ENCODE measurements around the gene SOCS7. TPM values are rescaled to one million over a fixed set of nuclear protein-coding genes. Genes with fewer than 3 reads are reported as not detected.

Gene SOCS7
- total and polyA plus RNA-seq, 10 of the 15 experiments (the other 5 are each of a cell fraction or from before 2014, with no cell fraction given) = 0.68 to 12.8 (median 7.3) TPM

- WGBS (ENCODE audit: insufficient coverage, insufficient replicate concordance, low lambda C conversion rate, missing lambda C conversion rate) = 71% methylated on average over 4 of the region's 4 CpGs
- TF ChIP-seq TCF12 (IDR thresholded peaks at IDR 0.05; ENCODE audit: low read depth, low read length) = no peak
- no peak for TF ChIP-seq EZH2 (IDR thresholded peaks at IDR 0.05; ENCODE audit: borderline replicate concordance, control insufficient read depth, low read depth, low read length)
- TF ChIP-seq EGR1 (IDR thresholded peaks at IDR 0.05; ENCODE audit: borderline replicate concordance in 1 of 2, low read depth in 2 of 2, low read length in 2 of 2) = no peak
- no peak for TF ChIP-seq EED (IDR thresholded peaks at IDR 0.05; ENCODE audit: low read depth)
- no peak for TF ChIP-seq YBX1 (IDR thresholded peaks at IDR 0.05)
- TF ChIP-seq SUPT20H (IDR thresholded peaks at IDR 0.05; ENCODE audit: borderline replicate concordance, control insufficient read depth, low read depth, low read length) = no peak
- no peak for TF ChIP-seq CUX1 (IDR thresholded peaks at IDR 0.05; ENCODE audit: insufficient replicate concordance, low read depth, low read length)
- H3K36me3 ChIP-seq (ENCODE audit: control insufficient read depth in 2 of 2, insufficient read depth in 2 of 2, low read length in 1 of 2) = peaks cover 5 to 9% of the 10 kb centered on the region in 2 experiments; a peak in 3 of 4 replicates
- H3K4me2 ChIP-seq (ENCODE audit: control insufficient read depth, insufficient read depth) = no peak overlapping the region
- H3K27me3 ChIP-seq (replicated peaks in 1 of 2; ENCODE audit: control insufficient read depth in 2 of 2, insufficient read depth in 2 of 2, low read length in 1 of 2) = no peaks in the 10 kb centered on the region
- intact Hi-C loops (cut with micrococcal nuclease; ENCODE audit: unreplicated experiment) = no loop called here
- POLR2A ChIA-PET = no interaction called here
- RAD21 ChIA-PET (ENCODE audit: unreplicated experiment) = no interaction called here
- CTCF ChIA-PET = interaction anchor here (3.5 kb wide), 1 partner anchor 52 kb away, joined by 20 read pairs; no protein-coding TSS in a partner anchor
- no TSS peak for BruUV-seq (replicated peaks)
- DNase-seq (ENCODE audit: low read depth, low spot score) (no peak), ATAC-seq (no peak), FAIRE-seq (no peak)
- no peak overlapping the region for H3K27ac ChIP-seq (ENCODE audit: control insufficient read depth, insufficient read depth)
- no peaks in the 10 kb centered on the region for H4K20me1 ChIP-seq (ENCODE audit: control insufficient read depth, insufficient read depth)
- H3K9ac ChIP-seq (ENCODE audit: control insufficient read depth, insufficient read depth, low read length) = no peak overlapping the region
- in situ Hi-C loops (cut with MboI) = no loop called here
- no peaks in the 10 kb centered on the region for H3K9me3 ChIP-seq (replicated peaks; ENCODE audit: control insufficient read depth, insufficient read depth, low read length)
- no peak overlapping the region for H2AFZ ChIP-seq (ENCODE audit: control insufficient read depth, low read depth, low read length)
- SMC1A ChIA-PET (ENCODE audit: uncharacterized antibody, unreplicated experiment) = no interaction called here
- H3K4me3 ChIP-seq = no peak overlapping the region
- no peaks in the 10 kb centered on the region for H3K4me1 ChIP-seq (ENCODE audit: control insufficient read depth, insufficient read depth, low read length)
- H3K79me2 ChIP-seq (ENCODE audit: control insufficient read depth, insufficient read depth, low read length) = no peaks in the 10 kb centered on the region
Observed at GRCh38 chr17:38401459-38401858, 49.8 kb downstream of the SOCS7 start.

Data from GM12878 (cell line).